Medulla oblongata (tissue), 1 donor: ENCODE results near the gene MGST3.
"Not testable (repeated sequence)": the region's sequence is repeated elsewhere in the genome, so short reads cannot be mapped to it uniquely, and the experiment has no call there.

Source experiments
- DNase-seq: peaks from one replicate; pipeline ENCODE4 v3.0.0-alpha.2; 2015; ENCODE audit errors: extremely low spot score

Gene MGST3

GRCh38 chr1:165697881-165698760 is 67.1 kb downstream of the MGST3 start, which contains the start of gene ALDH9A1:
TSS of gene ALDH9A1 (minus strand) at chr1:165698562. CDS start at chr1:165698558, 4 bp downstream.
- DNase-seq: peak; percentile 86

- DNase-seq: no peak
Measured at GRCh38 chr1:165698761-165699052, 67.7 kb downstream of the MGST3 start.

- DNase-seq: peak; percentile 9
Measured at GRCh38 chr1:165699577-165699976, 68.5 kb downstream of the MGST3 start.

- DNase-seq: not testable (repeated sequence)
Measured at GRCh38 chr1:165701922-165702321, 70.9 kb downstream of the MGST3 start.

GRCh38 chr1:165703648-165704047 is 72.6 kb downstream of the MGST3 start:
- DNase-seq: no peak
